GM12891 (cell line): ENCODE data around the gene BCKDHA.

Experiments used
- POLR2A ChIP-seq: IDR thresholded peaks from 2 replicates; pipeline ENCODE4 v1.6.1; 2011; ENCODE audit warnings: low read depth, low read length, control low read depth
- POLR2AphosphoS5 ChIP-seq: IDR thresholded peaks from 2 replicates; pipeline ENCODE4 v1.6.1; 2011; ENCODE audit warnings: low read depth, low read length, control low read depth
- SPI1 ChIP-seq: IDR thresholded peaks from 2 replicates; pipeline ENCODE4 v1.6.1; 2011; ENCODE audit warnings: low read depth, low read length, control low read depth
- TAF1 ChIP-seq: IDR thresholded peaks from 2 replicates; pipeline ENCODE4 v1.6.1; 2011; ENCODE audit warnings: low read depth, low read length, control low read depth

DNA sequence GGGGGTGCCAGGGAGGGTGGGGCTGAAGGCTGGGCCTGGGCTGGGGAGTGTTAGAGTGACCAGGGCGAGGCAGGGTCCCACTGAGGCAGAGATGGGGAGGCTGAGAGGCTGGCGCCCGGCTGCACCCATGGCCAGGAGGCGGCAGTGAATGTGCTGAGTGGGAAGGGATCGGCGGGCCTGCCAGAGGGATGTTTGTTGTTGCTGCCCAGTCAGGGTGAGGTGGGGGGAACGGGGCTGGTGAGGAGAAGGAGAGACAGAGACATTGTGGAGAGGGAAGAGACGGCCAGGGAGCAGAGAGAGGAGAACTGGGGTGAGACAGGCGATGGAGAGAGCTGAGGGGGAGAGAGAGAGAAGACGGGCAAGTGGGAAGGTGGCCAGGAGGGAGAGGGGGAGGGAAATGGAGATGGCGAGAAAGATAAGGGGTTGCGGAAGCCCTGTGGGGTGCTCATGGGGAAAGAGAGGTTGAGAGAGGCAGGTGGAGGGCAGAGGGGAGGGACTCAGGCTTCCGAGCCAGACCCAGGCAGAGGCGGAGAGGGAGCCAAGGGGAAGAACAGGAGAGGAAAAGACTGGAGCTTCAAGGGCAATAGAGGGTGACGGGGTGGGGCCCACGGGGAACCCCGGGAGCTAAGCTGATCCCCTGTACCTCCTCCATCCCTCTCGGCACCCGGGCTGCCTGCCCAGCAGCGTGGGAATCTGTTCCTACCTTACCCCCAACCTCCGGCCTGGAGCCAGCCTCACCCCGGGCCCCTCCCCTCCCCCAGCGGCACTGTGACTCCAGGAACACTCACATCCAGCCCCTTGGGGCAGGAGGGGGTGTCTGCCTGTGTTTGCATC is 30.2 kb downstream of the BCKDHA start:
- TF ChIP-seq TAF1 (no peak), SPI1 (no peak), POLR2A (no peak), POLR2AphosphoS5 (peak; percentile 21; the same call in 1 of the 2 replicates)
